ENCODE measurements around the gene FRMD4A.

DNA sequence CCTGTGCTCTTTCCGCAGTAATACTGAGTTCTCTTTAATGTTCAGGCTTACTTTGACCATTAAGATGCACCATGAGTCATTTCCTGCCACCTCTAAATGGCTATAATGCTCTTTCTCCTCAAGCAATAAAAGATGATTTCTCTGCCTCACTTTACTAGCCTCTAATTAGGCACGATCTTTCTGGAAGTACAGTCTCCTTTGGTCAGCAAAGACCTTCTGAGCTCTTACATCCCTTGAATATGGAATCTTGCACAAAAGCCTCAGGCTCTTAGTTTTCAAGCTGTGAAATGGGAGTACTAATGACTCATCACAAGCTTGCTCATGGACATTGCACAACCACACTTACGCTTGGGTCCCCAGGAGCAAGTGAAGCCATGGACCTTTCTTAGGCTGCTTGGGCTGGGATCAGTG, 85.9 kb downstream of the FRMD4A start:
- TF ChIP-seq POLR2A (IDR thresholded peaks at IDR 0.05), result no peak
- TF ChIP-seq, protein P1, sequence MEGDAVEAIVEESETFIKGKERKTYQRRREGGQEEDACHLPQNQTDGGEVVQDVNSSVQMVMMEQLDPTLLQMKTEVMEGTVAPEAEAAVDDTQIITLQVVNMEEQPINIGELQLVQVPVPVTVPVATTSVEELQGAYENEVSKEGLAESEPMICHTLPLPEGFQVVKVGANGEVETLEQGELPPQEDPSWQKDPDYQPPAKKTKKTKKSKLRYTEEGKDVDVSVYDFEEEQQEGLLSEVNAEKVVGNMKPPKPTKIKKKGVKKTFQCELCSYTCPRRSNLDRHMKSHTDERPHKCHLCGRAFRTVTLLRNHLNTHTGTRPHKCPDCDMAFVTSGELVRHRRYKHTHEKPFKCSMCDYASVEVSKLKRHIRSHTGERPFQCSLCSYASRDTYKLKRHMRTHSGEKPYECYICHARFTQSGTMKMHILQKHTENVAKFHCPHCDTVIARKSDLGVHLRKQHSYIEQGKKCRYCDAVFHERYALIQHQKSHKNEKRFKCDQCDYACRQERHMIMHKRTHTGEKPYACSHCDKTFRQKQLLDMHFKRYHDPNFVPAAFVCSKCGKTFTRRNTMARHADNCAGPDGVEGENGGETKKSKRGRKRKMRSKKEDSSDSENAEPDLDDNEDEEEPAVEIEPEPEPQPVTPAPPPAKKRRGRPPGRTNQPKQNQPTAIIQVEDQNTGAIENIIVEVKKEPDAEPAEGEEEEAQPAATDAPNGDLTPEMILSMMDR (IDR thresholded peaks at IDR 0.05), result no peak
